ENCODE measurements around the gene IFT81. TPM values are rescaled to one million over a fixed set of nuclear protein-coding genes. Genes with fewer than 3 reads are reported as not detected.
"Not testable (repeated sequence)": the region's sequence is repeated elsewhere in the genome, so short reads cannot be mapped to it uniquely, and the experiment has no call there.

IFT81 gene
- total RNA-seq, 4 donors from 2014 or later = 6.9 to 40.6 (median 20.7) TPM

DNA sequence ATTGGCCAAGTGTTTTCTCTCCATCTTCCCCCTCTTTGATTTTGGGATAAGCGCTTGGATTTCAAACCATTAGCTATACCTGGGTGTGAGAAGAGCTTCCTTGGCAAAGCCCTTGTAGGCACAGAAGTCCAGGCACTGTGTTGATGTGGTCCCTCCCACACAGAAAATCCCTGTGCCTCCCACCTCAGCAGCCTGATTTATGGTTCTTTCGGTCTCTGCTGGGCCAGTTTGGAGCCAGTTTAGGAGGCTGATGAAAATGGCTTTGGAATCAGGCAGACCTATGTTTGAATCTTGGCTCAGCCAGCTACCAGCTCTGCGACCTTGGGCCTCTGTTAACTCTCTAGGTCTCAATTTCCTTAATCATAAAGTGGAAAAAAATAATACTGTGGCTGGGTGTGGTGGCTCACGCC lies 9.6 kb upstream of the IFT81 start:
- no peak for TF ChIP-seq POLR2A (IDR thresholded peaks at IDR 0.05)
- TF ChIP-seq, protein P1, sequence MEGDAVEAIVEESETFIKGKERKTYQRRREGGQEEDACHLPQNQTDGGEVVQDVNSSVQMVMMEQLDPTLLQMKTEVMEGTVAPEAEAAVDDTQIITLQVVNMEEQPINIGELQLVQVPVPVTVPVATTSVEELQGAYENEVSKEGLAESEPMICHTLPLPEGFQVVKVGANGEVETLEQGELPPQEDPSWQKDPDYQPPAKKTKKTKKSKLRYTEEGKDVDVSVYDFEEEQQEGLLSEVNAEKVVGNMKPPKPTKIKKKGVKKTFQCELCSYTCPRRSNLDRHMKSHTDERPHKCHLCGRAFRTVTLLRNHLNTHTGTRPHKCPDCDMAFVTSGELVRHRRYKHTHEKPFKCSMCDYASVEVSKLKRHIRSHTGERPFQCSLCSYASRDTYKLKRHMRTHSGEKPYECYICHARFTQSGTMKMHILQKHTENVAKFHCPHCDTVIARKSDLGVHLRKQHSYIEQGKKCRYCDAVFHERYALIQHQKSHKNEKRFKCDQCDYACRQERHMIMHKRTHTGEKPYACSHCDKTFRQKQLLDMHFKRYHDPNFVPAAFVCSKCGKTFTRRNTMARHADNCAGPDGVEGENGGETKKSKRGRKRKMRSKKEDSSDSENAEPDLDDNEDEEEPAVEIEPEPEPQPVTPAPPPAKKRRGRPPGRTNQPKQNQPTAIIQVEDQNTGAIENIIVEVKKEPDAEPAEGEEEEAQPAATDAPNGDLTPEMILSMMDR (IDR thresholded peaks at IDR 0.05) = no peak
- H3K27ac ChIP-seq = peak overlapping the region; percentile 47 to 73
- DNase-seq = peak in 1 of 2 donors; percentile 42

DNA sequence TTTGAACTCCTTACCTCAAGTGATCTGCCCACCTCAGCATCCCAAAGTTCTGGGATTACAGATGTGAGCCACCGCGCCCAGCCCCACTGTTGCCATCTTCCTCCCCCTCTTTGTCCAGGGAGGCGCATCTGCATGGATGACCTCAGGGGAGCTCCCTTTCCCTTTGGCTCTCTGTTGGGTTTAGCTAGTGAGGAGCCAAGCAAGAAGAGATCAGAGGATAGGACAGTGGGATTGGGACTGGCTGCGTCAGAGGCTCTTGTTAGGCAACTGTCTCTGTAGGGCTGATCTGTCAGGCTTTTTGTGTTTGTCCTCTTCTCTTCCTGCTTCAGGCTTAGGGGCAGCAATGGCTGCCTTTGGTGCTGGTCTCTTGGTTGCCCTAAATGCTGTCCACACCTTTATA lies 8.5 kb upstream of the IFT81 start:
- Histone ChIP-seq H3K9me3 (no peaks in the 10 kb centered on the region), H3K4me3 (no peak overlapping the region), H3K4me1 (peaks cover 0 to 15% of the 10 kb centered on the region in 2 donors), H3K27ac (no peak overlapping the region), H3K27me3 (no peaks in the 10 kb centered on the region), H3K36me3 (no peaks in the 10 kb centered on the region)
- no peak for DNase-seq
- intact Hi-C loops (cut with DNase I; ENCODE audit: low total_unique reads) = no loop called here
- no peak for TF ChIP-seq POLR2A (IDR thresholded peaks at IDR 0.05)
- TF ChIP-seq, protein P1 (IDR thresholded peaks at IDR 0.05) = no peak

More for the DNA sequence above, 9.6 kb upstream of the IFT81 start:
- intact Hi-C loops (cut with DNase I; ENCODE audit: low total_unique reads) = no loop called here
- no peaks in the 10 kb centered on the region for H3K27me3 ChIP-seq
- H3K9me3 ChIP-seq = no peaks in the 10 kb centered on the region
- peaks cover 0 to 15% of the 10 kb centered on the region in 2 donors for H3K4me1 ChIP-seq
- H3K36me3 ChIP-seq = no peaks in the 10 kb centered on the region
- no peak overlapping the region for H3K4me3 ChIP-seq

DNA sequence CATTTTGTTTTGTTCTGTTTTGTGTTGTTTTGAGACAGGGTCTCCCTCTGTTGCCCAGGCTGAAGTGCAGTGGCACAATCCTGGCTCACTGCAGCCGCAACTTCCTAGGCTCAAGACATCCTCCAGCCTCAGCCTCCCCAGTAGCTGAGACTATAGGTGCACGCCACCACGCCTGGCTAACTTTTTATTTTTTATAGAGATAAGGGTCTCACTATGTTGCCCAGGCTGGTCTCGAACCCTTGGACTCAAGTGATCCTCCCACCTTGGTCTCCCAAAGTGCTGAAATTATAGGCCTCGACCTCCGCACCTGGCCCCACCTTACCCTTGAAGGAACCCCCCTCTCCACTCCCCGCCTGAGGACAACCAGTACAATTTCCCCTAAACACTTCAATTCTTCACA lies 7.5 kb upstream of the IFT81 start:
- peak overlapping the region in 1 of 2 donors; percentile 83 for H3K27ac ChIP-seq
- no peaks in the 10 kb centered on the region for H3K9me3 ChIP-seq
- H3K36me3 ChIP-seq = no peaks in the 10 kb centered on the region
- H3K4me1 ChIP-seq = peaks cover 0 to 15% of the 10 kb centered on the region in 2 donors
- no peak for DNase-seq
- no peak overlapping the region for H3K4me3 ChIP-seq
- TF ChIP-seq POLR2A (IDR thresholded peaks at IDR 0.05) = no peak
- TF ChIP-seq, protein P1 (IDR thresholded peaks at IDR 0.05) = no peak
- intact Hi-C loops (cut with DNase I; ENCODE audit: low total_unique reads) = no loop called here
- no peaks in the 10 kb centered on the region for H3K27me3 ChIP-seq

DNA sequence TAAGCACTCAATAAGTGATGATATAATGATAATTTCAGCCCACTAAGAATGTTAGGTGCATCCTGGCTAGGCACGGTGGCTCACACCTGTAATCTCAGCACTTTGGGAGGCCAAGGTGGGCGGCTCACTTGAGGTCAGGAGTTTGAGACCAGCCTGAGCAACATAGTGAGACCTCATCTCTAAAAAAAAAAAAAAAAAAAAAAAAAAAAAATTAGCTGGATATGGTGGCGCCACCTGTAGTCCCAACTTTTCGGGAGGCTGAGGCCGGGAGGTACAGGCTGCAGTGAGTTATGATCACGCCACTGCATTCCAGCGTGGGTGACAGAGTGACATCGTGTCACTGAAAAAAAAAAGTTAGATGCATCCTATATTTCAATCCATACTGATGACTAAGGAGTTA lies 6.9 kb upstream of the IFT81 start:
- H3K9me3 ChIP-seq; intact Hi-C loops (cut with DNase I; ENCODE audit: low total_unique reads); H3K4me3 ChIP-seq; DNase-seq; H3K27me3 ChIP-seq; H3K36me3 ChIP-seq: not testable (repeated sequence)
- peaks cover 0 to 15% of the 10 kb centered on the region in 2 donors for H3K4me1 ChIP-seq
- H3K27ac ChIP-seq = peak overlapping the region; percentile 71 to 83

DNA sequence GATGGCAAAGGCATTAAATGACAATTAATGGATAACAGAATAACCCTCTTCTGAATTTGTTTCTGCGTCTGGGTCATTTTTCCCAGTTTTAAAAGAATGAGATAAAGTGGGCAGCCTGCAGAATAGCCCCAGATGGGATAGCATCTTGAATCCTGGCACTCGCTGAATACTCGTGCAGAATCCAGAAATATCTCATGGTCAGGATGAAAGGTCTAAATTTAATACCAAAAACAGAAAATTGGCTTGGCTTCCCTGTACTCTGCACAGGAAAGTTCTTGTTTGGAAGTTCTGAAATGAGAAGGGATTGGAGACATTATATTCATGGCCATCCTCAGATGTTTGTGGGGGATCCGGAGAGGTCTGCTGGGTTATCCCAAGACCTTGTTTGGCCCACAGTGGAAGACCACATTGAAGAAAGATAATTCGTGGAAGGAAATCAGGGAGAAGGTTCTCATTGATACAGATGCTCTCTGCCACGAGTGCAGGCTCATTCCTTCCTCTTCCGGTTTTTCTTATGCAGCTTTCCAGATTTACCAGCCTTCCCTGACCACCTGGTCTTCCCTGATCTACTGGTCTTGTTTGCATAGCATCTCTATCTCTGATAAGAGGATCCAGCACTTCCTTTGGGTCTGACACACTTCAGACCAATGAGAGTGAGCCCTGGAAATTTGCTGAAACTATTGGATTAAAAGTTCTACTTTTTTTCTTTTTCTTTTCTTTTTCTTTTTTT lies 6.0 kb upstream of the IFT81 start:
- H3K27ac ChIP-seq = peak overlapping the region; percentile 71 to 83
- H3K4me3 ChIP-seq = no peak overlapping the region
- no peaks in the 10 kb centered on the region for H3K9me3 ChIP-seq
- intact Hi-C loops (cut with DNase I; ENCODE audit: low total_unique reads) = no loop called here
- DNase-seq = no peak
- peaks cover 0 to 15% of the 10 kb centered on the region in 2 donors for H3K4me1 ChIP-seq
- TF ChIP-seq, protein P1 (IDR thresholded peaks at IDR 0.05) = no peak
- TF ChIP-seq POLR2A (IDR thresholded peaks at IDR 0.05) = no peak
- no peaks in the 10 kb centered on the region for H3K36me3 ChIP-seq
- H3K27me3 ChIP-seq = no peaks in the 10 kb centered on the region

All from uterus (tissue), 4 donors.